ENCODE measurements around the gene PACC1.

GRCh38 chr1:212367474-212368072 lies 47.1 kb downstream of the PACC1 start:
- TF ChIP-seq EZH2 (IDR thresholded peaks at IDR 0.05; ENCODE audit: borderline replicate concordance, low read length) (no peak), CTCF (conservative IDR thresholded peaks at IDR 0.05 in 1 of 2, IDR thresholded peaks at IDR 0.05 in 1 of 2; ENCODE audit: extremely low read depth in 1 of 2, insufficient read depth in 1 of 2, low read depth in 1 of 2, low read length in 2 of 2) (no peak)
